Peyer's patch (tissue), 4 donors: ENCODE measurements around the gene TAB3.

Source experiments
- POLR2A ChIP-seq, 2 donors: fragments of 450-650 bp; IDR thresholded peaks; one replicate each; pipeline ENCODE4 v1.5.1; 2017; ENCODE audit warnings: antibody characterized with exemption in 2 of 2, mild to moderate bottlenecking in 2 of 2, moderate library complexity in 2 of 2
- TF ChIP-seq, protein P1 (sequence below), 6 experiments: fragments of 450-650 bp in 4 of 6; fragments of 200-600 bp in 2 of 6; sonication (generic) in 1 of 6; IDR thresholded peaks; one replicate each; pipeline ENCODE4 v1.5.1; 2017 to 2019; ENCODE audit warnings: antibody characterized with exemption in 6 of 6, mild to moderate bottlenecking in 3 of 6, moderate library complexity in 1 of 6

DNA sequence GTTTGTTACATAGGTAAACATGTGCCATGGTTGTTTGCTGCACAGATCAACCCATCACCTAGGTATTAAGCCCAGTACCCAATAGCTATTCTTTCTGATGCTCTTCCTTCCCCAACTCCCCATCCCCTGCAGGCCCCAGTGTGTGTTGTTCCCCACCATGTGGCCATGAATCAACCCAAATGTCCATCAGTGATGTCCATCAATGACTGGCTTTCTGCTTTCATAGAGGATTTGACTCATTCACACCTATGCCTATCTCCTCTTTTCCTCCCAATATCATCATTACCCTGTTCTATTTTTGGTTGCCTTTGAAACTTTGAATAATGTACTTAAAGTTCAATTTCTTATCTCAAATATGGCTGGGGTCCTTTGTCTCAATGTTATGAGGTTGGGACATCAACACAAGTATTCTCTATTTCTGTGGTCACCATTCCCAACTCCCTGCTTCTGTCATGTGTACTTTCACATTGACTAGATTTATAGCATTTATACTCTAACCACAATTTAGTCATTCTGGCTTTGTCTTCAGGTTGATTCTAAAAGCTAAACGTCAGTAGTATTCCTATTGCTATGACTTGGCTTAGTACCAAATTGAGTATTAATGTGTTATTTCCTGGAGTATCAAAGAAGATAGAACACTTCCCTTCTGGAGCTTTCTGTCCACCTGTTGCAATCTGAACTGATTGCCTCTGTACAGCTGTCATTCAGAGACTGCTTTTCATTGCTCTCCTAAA lies 107.2 kb downstream of the TAB3 start:
- no peak for TF ChIP-seq POLR2A (IDR thresholded peaks at IDR 0.05)
- TF ChIP-seq, protein P1, sequence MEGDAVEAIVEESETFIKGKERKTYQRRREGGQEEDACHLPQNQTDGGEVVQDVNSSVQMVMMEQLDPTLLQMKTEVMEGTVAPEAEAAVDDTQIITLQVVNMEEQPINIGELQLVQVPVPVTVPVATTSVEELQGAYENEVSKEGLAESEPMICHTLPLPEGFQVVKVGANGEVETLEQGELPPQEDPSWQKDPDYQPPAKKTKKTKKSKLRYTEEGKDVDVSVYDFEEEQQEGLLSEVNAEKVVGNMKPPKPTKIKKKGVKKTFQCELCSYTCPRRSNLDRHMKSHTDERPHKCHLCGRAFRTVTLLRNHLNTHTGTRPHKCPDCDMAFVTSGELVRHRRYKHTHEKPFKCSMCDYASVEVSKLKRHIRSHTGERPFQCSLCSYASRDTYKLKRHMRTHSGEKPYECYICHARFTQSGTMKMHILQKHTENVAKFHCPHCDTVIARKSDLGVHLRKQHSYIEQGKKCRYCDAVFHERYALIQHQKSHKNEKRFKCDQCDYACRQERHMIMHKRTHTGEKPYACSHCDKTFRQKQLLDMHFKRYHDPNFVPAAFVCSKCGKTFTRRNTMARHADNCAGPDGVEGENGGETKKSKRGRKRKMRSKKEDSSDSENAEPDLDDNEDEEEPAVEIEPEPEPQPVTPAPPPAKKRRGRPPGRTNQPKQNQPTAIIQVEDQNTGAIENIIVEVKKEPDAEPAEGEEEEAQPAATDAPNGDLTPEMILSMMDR (IDR thresholded peaks at IDR 0.05): no peak
